Fibroblast of lung (primary cell): ENCODE measurements around the gene GJB4.

Experiments used
- EZH2 ChIP-seq: IDR thresholded peaks from 2 replicates; pipeline ENCODE4 v1.5.1; 2012; ENCODE audit warnings: low read length, control low read depth, mild to moderate bottlenecking; ENCODE audit errors: missing control alignments
- TF ChIP-seq, protein P1 (sequence below), 2 donors: IDR thresholded peaks in 1 of 2; conservative IDR thresholded peaks in 1 of 2; 1 replicate in 1 of 2; 2 replicates in 1 of 2; pipeline ENCODE4 v1.5.1; 2011 to 2012; ENCODE audit warnings: low read length in 2 of 2, control low read depth in 1 of 2, inconsistent platforms in 1 of 2, low read depth in 1 of 2, mild to moderate bottlenecking in 1 of 2

DNA sequence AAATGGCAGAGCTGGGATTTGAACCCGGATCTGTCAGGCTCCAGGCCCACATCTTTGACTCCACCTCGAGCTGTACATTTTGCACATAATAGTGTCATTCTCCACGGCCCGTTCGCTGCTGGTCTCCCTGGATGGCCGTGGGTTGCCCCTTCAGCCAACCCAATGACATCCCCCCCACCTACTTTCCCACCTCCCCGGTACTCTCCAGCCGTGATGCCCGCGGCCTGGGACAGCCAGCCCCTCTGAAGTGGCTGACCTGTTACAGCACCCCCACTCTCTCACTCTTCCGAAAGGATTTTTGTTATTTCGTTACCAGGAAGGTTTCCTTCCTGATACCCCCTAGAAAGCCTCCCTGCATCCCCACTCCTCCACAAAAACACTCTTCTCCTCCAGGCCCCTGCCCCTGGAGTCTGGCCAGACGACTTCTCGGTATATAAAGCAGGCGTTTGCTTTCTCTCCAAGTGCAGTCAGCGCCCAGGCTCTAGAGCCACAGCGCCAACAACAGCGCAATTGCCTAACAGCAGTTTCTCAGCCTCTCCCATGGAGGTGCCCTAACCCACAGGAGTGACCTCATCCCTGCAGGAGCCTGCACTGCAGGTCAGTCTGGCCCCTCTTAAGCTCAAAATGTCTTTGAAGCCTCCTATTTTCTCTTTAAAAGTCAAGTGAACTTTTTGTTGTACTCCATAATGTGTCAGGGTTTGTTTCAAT lies 19.2 kb upstream of the GJB4 start:
- TF ChIP-seq, protein P1, sequence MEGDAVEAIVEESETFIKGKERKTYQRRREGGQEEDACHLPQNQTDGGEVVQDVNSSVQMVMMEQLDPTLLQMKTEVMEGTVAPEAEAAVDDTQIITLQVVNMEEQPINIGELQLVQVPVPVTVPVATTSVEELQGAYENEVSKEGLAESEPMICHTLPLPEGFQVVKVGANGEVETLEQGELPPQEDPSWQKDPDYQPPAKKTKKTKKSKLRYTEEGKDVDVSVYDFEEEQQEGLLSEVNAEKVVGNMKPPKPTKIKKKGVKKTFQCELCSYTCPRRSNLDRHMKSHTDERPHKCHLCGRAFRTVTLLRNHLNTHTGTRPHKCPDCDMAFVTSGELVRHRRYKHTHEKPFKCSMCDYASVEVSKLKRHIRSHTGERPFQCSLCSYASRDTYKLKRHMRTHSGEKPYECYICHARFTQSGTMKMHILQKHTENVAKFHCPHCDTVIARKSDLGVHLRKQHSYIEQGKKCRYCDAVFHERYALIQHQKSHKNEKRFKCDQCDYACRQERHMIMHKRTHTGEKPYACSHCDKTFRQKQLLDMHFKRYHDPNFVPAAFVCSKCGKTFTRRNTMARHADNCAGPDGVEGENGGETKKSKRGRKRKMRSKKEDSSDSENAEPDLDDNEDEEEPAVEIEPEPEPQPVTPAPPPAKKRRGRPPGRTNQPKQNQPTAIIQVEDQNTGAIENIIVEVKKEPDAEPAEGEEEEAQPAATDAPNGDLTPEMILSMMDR (conservative IDR thresholded peaks at IDR 0.05 in 1 of 2, IDR thresholded peaks at IDR 0.05 in 1 of 2; ENCODE audit: low read depth in 1 of 2, low read length in 2 of 2): no peak
- TF ChIP-seq EZH2: no peak
